A673 (cell line): ENCODE measurements around the gene TMEM8B.

Experiments used
- EZH2 ChIP-seq: fragments of 200-600 bp; sonication (generic); IDR thresholded peaks from 2 replicates; pipeline ENCODE4 v1.6.1; 2017; ENCODE audit warnings: borderline replicate concordance, low read depth, mild to moderate bottlenecking, mixed read lengths, antibody characterized with exemption, low read length; ENCODE audit not compliant: poor library complexity, severe bottlenecking
- TF ChIP-seq, protein P1 (sequence below): fragments of 300-800, 200-600 bp; sonication (generic); conservative IDR thresholded peaks from 2 replicates; pipeline ENCODE4 v1.5.1; 2017; ENCODE audit warnings: low read depth, mild to moderate bottlenecking, antibody characterized with exemption, low read length, moderate library complexity, mixed read lengths

DNA sequence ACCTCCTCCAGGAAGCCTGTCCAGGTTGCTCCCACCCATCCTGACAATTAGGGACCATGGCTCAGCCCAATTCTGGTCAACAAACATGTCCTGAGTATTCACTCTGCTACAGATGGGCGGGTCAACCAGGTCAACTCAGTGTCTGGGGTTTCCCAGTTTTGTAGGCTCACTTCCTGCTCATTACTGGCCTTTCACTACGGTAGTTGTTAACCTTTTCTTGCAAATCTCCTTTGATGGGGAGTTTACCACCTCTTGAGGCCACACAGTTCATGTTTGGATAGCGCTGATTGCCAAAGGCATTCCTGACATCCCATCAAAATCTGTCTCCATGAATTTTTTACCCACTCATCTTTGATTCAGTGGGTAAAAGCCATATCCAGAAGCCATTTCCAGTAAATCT is 13.8 kb downstream of the TMEM8B start:
- TF ChIP-seq, protein P1, sequence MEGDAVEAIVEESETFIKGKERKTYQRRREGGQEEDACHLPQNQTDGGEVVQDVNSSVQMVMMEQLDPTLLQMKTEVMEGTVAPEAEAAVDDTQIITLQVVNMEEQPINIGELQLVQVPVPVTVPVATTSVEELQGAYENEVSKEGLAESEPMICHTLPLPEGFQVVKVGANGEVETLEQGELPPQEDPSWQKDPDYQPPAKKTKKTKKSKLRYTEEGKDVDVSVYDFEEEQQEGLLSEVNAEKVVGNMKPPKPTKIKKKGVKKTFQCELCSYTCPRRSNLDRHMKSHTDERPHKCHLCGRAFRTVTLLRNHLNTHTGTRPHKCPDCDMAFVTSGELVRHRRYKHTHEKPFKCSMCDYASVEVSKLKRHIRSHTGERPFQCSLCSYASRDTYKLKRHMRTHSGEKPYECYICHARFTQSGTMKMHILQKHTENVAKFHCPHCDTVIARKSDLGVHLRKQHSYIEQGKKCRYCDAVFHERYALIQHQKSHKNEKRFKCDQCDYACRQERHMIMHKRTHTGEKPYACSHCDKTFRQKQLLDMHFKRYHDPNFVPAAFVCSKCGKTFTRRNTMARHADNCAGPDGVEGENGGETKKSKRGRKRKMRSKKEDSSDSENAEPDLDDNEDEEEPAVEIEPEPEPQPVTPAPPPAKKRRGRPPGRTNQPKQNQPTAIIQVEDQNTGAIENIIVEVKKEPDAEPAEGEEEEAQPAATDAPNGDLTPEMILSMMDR, result no peak
- TF ChIP-seq EZH2, result no peak
